Astrocyte (in vitro differentiated cells and primary cell): ENCODE data around the gene CSNK2A1.

Experiments
- CTCF ChIP-seq: IDR thresholded peaks from 2 replicates; pipeline ENCODE4 v1.5.1; 2011; ENCODE audit warnings: low read depth, mild to moderate bottlenecking, inconsistent platforms, low read length, moderate library complexity; ENCODE audit not compliant: insufficient read depth
- EZH2 ChIP-seq: IDR thresholded peaks from 2 replicates; pipeline ENCODE4 v1.6.1; 2012; ENCODE audit warnings: mild to moderate bottlenecking, low read length, inconsistent platforms; ENCODE audit not compliant: insufficient read depth

- TF ChIP-seq CTCF: no peak
- TF ChIP-seq EZH2: no peak
These were observed 31.6 kb upstream of the CSNK2A1 start for GRCh38 chr20:575230-575629.
